H1 (cell line): Measurements from ENCODE around the gene CARF. TPM values are rescaled to one million over a fixed set of nuclear protein-coding genes. Genes with fewer than 3 reads are reported as not detected.
"Not testable (repeated sequence)": the region's sequence is repeated elsewhere in the genome, so short reads cannot be mapped to it uniquely, and the experiment has no call there.

ENCODE experiments used
- CTCF ChIA-PET: fragments of 300-600 bp; sonication (Branson Sonifier 250); formaldehyde crosslinking; loops from one replicate; lab custom pipeline; 2021; ENCODE audit not compliant: partially characterized antibody; lab: Charles Lee
- POLR2A ChIA-PET: fragments of 300-600 bp; sonication (Branson Sonifier 250); formaldehyde crosslinking; loops from one replicate; lab custom pipeline; 2021; ENCODE audit warnings: inconsistent platforms; ENCODE audit not compliant: partially characterized antibody; lab: Charles Lee
- DNase-seq, 2 experiments: peaks; one replicate each; pipeline versions ENCODE4 v3.0.0 to v3.0.0-alpha.2; 2010 to 2022; ENCODE audit warnings: low spot score in 2 of 2, low read depth in 1 of 2, mixed read lengths in 1 of 2
- FAIRE-seq: peaks from 2 replicates; lab custom pipeline; 2011; peaks lifted over from hg19 to GRCh38; lab: Jason Lieb, UNC
- H2AFZ ChIP-seq: 2 replicates; pipeline ENCODE4 v1.8.1; 2012; ENCODE audit warnings: low read length, inconsistent platforms
- H2AK5ac ChIP-seq: 2 replicates; pipeline ENCODE4 v1.6.1; 2013; ENCODE audit warnings: low read depth, low read length
- H2BK120ac ChIP-seq: replicated peaks from 2 replicates; pipeline ENCODE3; 2013; ENCODE audit warnings: low read depth, low read length, inconsistent platforms
- H2BK12ac ChIP-seq: 2 replicates; pipeline ENCODE4 v1.6.1; 2013; ENCODE audit warnings: low read depth, low read length
- H2BK15ac ChIP-seq: 2 replicates; pipeline ENCODE4 v1.6.1; 2013; ENCODE audit warnings: low read length
- H2BK20ac ChIP-seq: 2 replicates; pipeline ENCODE4 v1.6.1; 2013; ENCODE audit warnings: low read length
- H2BK5ac ChIP-seq: 2 replicates; pipeline ENCODE4 v1.6.1; 2013; ENCODE audit warnings: low read depth, low read length
- H3K14ac ChIP-seq: 2 replicates; pipeline ENCODE4 v1.6.1; 2013; ENCODE audit warnings: inconsistent platforms; ENCODE audit not compliant: insufficient read length
- H3K18ac ChIP-seq: 2 replicates; pipeline ENCODE4 v1.6.1; 2013; ENCODE audit warnings: low read length; ENCODE audit errors: extremely low read depth
- H3K23ac ChIP-seq: 2 replicates; pipeline ENCODE4 v1.6.1; 2013; ENCODE audit warnings: inconsistent platforms; ENCODE audit not compliant: insufficient read length
- H3K23me2 ChIP-seq: 2 replicates; pipeline ENCODE4 v1.6.1; 2013; ENCODE audit warnings: low read depth, low read length
- H3K27ac ChIP-seq: 2 replicates; pipeline ENCODE4 v1.6.1; 2011; ENCODE audit warnings: low read depth, low read length, inconsistent platforms
- H3K27me3 ChIP-seq, 4 experiments: replicated peaks in 1 of 4; 1 replicate in 1 of 4; 2 replicates in 3 of 4; pipeline versions ENCODE4 v1.6.1 to v1.8.1; 2011 to 2013; ENCODE audit warnings: low read length in 3 of 4, mild to moderate bottlenecking in 3 of 4, inconsistent platforms in 2 of 4, mixed read lengths in 2 of 4, moderate library complexity in 1 of 4; ENCODE audit not compliant: control insufficient read depth in 3 of 4, insufficient read depth in 3 of 4; ENCODE audit errors: extremely low read depth in 1 of 4
- H3K36me3 ChIP-seq, 4 experiments: 2 replicates each; pipeline versions ENCODE4 v1.6.1 to v1.8.1; 2011 to 2013; ENCODE audit warnings: mild to moderate bottlenecking in 4 of 4, low read length in 3 of 4, moderate library complexity in 2 of 4, control low read depth in 1 of 4, inconsistent platforms in 1 of 4; ENCODE audit not compliant: insufficient read depth in 4 of 4, control insufficient read depth in 2 of 4
- H3K4ac ChIP-seq: replicated peaks from 2 replicates; pipeline ENCODE3; 2013; ENCODE audit warnings: low read length, low read depth, mixed read lengths, inconsistent platforms; ENCODE audit not compliant: insufficient read length
- H3K4me1 ChIP-seq, 4 experiments: replicated peaks in 1 of 4; 1 replicate in 1 of 4; 2 replicates in 3 of 4; pipeline versions ENCODE4 v1.6.1 to v1.8.1; 2011 to 2013; ENCODE audit warnings: low read length in 3 of 4, inconsistent platforms in 2 of 4, mixed read lengths in 1 of 4; ENCODE audit not compliant: insufficient read depth in 4 of 4, control insufficient read depth in 3 of 4
- H3K4me2 ChIP-seq, 2 experiments: 2 replicates each; pipeline versions ENCODE4 v1.6.1 to v1.8.1; 2011 to 2013; ENCODE audit warnings: low read depth in 2 of 2, low read length in 2 of 2, control low read depth in 1 of 2, inconsistent platforms in 1 of 2, mild to moderate bottlenecking in 1 of 2; ENCODE audit not compliant: insufficient read depth in 1 of 2
- H3K4me3 ChIP-seq, 4 experiments: fragments of 200-600, 300-600 bp in 1 of 4; sonication (generic), shearing (Covaris generic), sonication (Bioruptor Twin) in 1 of 4; 2 replicates each; pipeline versions ENCODE4 v1.5.1 to v1.8.1; 2011 to 2016; ENCODE audit warnings: low read length in 4 of 4, low read depth in 3 of 4, control low read depth in 2 of 4, inconsistent platforms in 2 of 4, mild to moderate bottlenecking in 2 of 4, mixed read lengths in 1 of 4, moderate library complexity in 1 of 4; ENCODE audit not compliant: insufficient read depth in 2 of 4; ENCODE audit errors: extremely low read depth in 1 of 4
- H3K56ac ChIP-seq: replicated peaks from 2 replicates; pipeline ENCODE3; 2013; ENCODE audit warnings: low read depth, mild to moderate bottlenecking, mixed read lengths, low read length, inconsistent platforms; ENCODE audit not compliant: insufficient read length
- H3K79me1 ChIP-seq: 2 replicates; pipeline ENCODE4 v1.6.1; 2013; ENCODE audit warnings: low read depth, low read length, control low read depth
- H3K79me2 ChIP-seq, 2 experiments: 2 replicates each; pipeline versions ENCODE4 v1.6.1 to v1.8.1; 2012 to 2013; ENCODE audit warnings: low read length in 2 of 2, mild to moderate bottlenecking in 2 of 2, inconsistent platforms in 1 of 2; ENCODE audit not compliant: insufficient read depth in 2 of 2, control insufficient read depth in 1 of 2
- H3K9ac ChIP-seq, 4 experiments: replicated peaks in 1 of 4; 1 replicate in 1 of 4; 2 replicates in 3 of 4; pipeline versions ENCODE4 v1.6.1 to v1.8.1; 2011 to 2013; ENCODE audit warnings: low read depth in 3 of 4, low read length in 3 of 4, control low read depth in 2 of 4, mild to moderate bottlenecking in 2 of 4, moderate library complexity in 2 of 4, inconsistent platforms in 1 of 4; ENCODE audit errors: extremely low read depth in 1 of 4
- H3K9me3 ChIP-seq, 2 experiments: 2 replicates each; pipeline versions ENCODE4 v1.6.1 to v1.8.1; 2012 to 2013; ENCODE audit warnings: mild to moderate bottlenecking in 2 of 2, moderate library complexity in 2 of 2, control low read depth in 1 of 2, inconsistent platforms in 1 of 2, low read depth in 1 of 2, low read length in 1 of 2, mixed read lengths in 1 of 2; ENCODE audit not compliant: insufficient read depth in 2 of 2
- H4K20me1 ChIP-seq, 2 experiments: replicated peaks in 1 of 2; 2 replicates each; pipeline versions ENCODE3 to v1.8.1; 2011 to 2013; ENCODE audit warnings: inconsistent platforms in 2 of 2, low read length in 2 of 2, mild to moderate bottlenecking in 1 of 2; ENCODE audit not compliant: insufficient read depth in 2 of 2, control insufficient read depth in 1 of 2
- H4K5ac ChIP-seq: 2 replicates; pipeline ENCODE4 v1.6.1; 2013; ENCODE audit warnings: low read length, low read depth, mixed read lengths, inconsistent platforms; ENCODE audit not compliant: insufficient read length
- H4K8ac ChIP-seq: 2 replicates; pipeline ENCODE4 v1.8.0; 2013; ENCODE audit warnings: mild to moderate bottlenecking, moderate library complexity, low read length, inconsistent platforms; ENCODE audit not compliant: insufficient read depth; ENCODE audit errors: extremely low read depth
- H4K91ac ChIP-seq: replicated peaks from 2 replicates; pipeline ENCODE3; 2013; ENCODE audit warnings: low read length, mixed read lengths, inconsistent platforms; ENCODE audit not compliant: insufficient read length
- WGBS, 2 experiments: shearing (Covaris generic) in 1 of 2; methylation state at CpG; one replicate each; pipeline versions ENCODE4 v1.1.6 to v1.1.7; 2013 to 2015; ENCODE audit warnings: low lambda C conversion rate in 2 of 2, mixed read lengths in 2 of 2, inconsistent platforms in 1 of 2, low coverage in 1 of 2, missing lambda C conversion rate in 1 of 2; ENCODE audit not compliant: insufficient replicate concordance in 2 of 2, insufficient coverage in 1 of 2, insufficient read length in 1 of 2; ENCODE audit errors: extremely low coverage in 1 of 2, missing lambda C conversion rate in 1 of 2; 5-methylcytosine and 5-hydroxymethylcytosine counted together
- polyA plus RNA-seq, 7 experiments: library from polyadenylated mRNA; depleted of rRNA in 3 of 7; stranded (reverse) in 5 of 7; unstranded in 2 of 7; fragments of >200 nt in 5 of 7; fragments of 200-250 nt in 2 of 7; gene quantifications; 1 replicate in 5 of 7; 2 replicates in 1 of 7; 4 replicates in 1 of 7; pipeline versions ENCODE4 v1.2.1 to v1.2.3, GENCODE V29; 2011 to 2013; ENCODE audit warnings: missing spikeins in 2 of 7, mixed read lengths in 2 of 7
- total RNA-seq: library from RNA; stranded (reverse); fragmentation: NEBNext Ultra II Directional; extraction: Animal tissue kit (Norgen Biotek cat#: 25700); gene quantifications from 2 replicates; pipeline ENCODE4 v1.2.1, GENCODE V29; 2021

Gene CARF
- total and polyA plus RNA-seq, 2 of the 8 experiments (the other 6 are each of a cell fraction or from before 2014, with no cell fraction given), result 2.0 to 2.6 TPM

GRCh38 chr2:202949333-202949732, 37.3 kb downstream of the CARF start:
- H2AFZ ChIP-seq, H3K27ac ChIP-seq, H4K5ac ChIP-seq, CTCF ChIA-PET, H4K91ac ChIP-seq, POLR2A ChIA-PET, H3K27me3 ChIP-seq, H3K4ac ChIP-seq, H2BK20ac ChIP-seq, H3K36me3 ChIP-seq, H3K79me2 ChIP-seq, FAIRE-seq, H3K23me2 ChIP-seq, H2BK120ac ChIP-seq, H3K18ac ChIP-seq, H2AK5ac ChIP-seq, DNase-seq, H2BK5ac ChIP-seq, H3K4me2 ChIP-seq, H2BK12ac ChIP-seq, H3K14ac ChIP-seq, H3K4me3 ChIP-seq, H3K79me1 ChIP-seq, H3K9me3 ChIP-seq, H2BK15ac ChIP-seq, H3K9ac ChIP-seq, H3K56ac ChIP-seq, H4K20me1 ChIP-seq, H3K4me1 ChIP-seq, H4K8ac ChIP-seq, H3K23ac ChIP-seq: not testable (repeated sequence)
- 90% methylated on average over 3 of the region's 3 CpGs; no CpG with 5 or more reads in 1 of the 2 experiments for WGBS, 2 experiments
